Gastrocnemius medialis (tissue), 4 donors: ENCODE data around the gene EEF2KMT.

Experiments used
- CTCF ChIP-seq, 5 experiments: fragments of 450-650 bp in 3 of 5; fragments of 200-600 bp in 2 of 5; sonication (generic) in 2 of 5; IDR thresholded peaks in 4 of 5; conservative IDR thresholded peaks in 1 of 5; 1 replicate in 4 of 5; 2 replicates in 1 of 5; pipeline ENCODE4 v1.5.1; 2016 to 2019; ENCODE audit warnings: antibody characterized with exemption in 5 of 5, mild to moderate bottlenecking in 3 of 5, moderate library complexity in 3 of 5
- POLR2A ChIP-seq, 2 donors: fragments of 450-650 bp; IDR thresholded peaks; one replicate each; pipeline ENCODE4 v1.6.1; 2017; ENCODE audit warnings: antibody characterized with exemption in 2 of 2, mild to moderate bottlenecking in 2 of 2, moderate library complexity in 2 of 2

- TF ChIP-seq POLR2A (IDR thresholded peaks at IDR 0.05) = no peak
- TF ChIP-seq CTCF (IDR thresholded peaks at IDR 0.05 in 4 of 5, conservative IDR thresholded peaks at IDR 0.05 in 1 of 5) = no peak
These were observed 61.7 kb downstream of the EEF2KMT start for GRCh38 chr16:5035909-5036227.
